MM.1S (cell line): ENCODE results near the gene PNKP.

Experiments used
- EZH2phosphoT487 ChIP-seq: fragments of 300-600 bp; sonication (generic); IDR thresholded peaks from 2 replicates; pipeline ENCODE4 v1.6.1; 2018; ENCODE audit warnings: antibody characterized with exemption, low read length
- TF ChIP-seq, protein P1 (sequence below): fragments of 300-600 bp; sonication (generic); IDR thresholded peaks from 2 replicates; pipeline ENCODE4 v1.5.1; 2016; ENCODE audit warnings: antibody characterized with exemption, low read length, mixed read lengths

DNA sequence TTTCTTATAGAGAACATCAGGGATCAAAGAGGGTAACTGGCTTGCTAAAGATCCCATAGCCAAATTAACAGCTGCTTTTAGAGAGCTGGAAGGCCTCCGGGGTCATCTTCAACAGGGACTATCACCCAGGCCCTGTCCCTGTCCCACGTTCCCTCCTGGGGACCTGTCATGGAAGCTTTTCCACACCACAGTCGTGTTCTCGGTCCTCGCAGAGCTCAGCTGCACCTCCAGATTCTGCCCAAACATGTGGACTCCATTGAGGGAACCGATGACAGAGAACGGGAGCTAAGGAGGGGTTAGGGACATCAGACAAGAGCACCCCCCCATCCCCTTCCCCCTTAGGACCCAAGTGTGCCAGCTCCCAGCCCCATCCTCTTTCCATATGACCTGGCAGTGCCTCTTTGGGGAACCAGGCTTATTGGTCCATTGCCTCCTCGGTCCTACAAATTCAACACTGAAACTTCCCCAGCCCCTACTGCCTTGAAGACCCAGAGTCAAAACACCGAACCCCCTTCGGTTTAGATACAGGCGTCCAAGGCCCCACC is 54.9 kb downstream of the PNKP start:
- no peak for TF ChIP-seq EZH2phosphoT487
- TF ChIP-seq, protein P1, sequence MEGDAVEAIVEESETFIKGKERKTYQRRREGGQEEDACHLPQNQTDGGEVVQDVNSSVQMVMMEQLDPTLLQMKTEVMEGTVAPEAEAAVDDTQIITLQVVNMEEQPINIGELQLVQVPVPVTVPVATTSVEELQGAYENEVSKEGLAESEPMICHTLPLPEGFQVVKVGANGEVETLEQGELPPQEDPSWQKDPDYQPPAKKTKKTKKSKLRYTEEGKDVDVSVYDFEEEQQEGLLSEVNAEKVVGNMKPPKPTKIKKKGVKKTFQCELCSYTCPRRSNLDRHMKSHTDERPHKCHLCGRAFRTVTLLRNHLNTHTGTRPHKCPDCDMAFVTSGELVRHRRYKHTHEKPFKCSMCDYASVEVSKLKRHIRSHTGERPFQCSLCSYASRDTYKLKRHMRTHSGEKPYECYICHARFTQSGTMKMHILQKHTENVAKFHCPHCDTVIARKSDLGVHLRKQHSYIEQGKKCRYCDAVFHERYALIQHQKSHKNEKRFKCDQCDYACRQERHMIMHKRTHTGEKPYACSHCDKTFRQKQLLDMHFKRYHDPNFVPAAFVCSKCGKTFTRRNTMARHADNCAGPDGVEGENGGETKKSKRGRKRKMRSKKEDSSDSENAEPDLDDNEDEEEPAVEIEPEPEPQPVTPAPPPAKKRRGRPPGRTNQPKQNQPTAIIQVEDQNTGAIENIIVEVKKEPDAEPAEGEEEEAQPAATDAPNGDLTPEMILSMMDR, result no peak
